ENCODE measurements around the gene PLXNA4.

DNA sequence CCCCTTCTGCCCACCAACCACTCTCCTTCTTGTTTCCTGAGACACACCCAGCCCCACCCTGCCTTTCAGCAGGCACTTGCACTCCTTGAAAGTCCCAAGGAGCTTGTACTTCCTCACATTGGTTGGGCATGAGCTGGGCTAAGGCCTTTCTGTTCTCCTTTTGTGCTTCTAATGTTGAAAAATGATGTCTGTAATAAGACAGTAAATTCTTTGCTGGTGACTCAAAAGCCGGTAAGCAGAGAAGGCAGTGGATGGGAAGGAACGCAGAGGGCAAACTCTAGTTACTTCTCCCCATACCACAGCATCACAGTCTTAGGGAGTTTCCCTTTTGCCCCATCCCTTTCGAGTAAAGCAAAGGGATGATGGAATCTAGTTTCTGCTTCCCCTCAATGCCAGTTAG lies 185.6 kb downstream of the PLXNA4 start:
- TF ChIP-seq, protein P1, sequence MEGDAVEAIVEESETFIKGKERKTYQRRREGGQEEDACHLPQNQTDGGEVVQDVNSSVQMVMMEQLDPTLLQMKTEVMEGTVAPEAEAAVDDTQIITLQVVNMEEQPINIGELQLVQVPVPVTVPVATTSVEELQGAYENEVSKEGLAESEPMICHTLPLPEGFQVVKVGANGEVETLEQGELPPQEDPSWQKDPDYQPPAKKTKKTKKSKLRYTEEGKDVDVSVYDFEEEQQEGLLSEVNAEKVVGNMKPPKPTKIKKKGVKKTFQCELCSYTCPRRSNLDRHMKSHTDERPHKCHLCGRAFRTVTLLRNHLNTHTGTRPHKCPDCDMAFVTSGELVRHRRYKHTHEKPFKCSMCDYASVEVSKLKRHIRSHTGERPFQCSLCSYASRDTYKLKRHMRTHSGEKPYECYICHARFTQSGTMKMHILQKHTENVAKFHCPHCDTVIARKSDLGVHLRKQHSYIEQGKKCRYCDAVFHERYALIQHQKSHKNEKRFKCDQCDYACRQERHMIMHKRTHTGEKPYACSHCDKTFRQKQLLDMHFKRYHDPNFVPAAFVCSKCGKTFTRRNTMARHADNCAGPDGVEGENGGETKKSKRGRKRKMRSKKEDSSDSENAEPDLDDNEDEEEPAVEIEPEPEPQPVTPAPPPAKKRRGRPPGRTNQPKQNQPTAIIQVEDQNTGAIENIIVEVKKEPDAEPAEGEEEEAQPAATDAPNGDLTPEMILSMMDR (IDR thresholded peaks at IDR 0.05) = no peak
- no peak for TF ChIP-seq POLR2AphosphoS5 (IDR thresholded peaks at IDR 0.05)
